Inflammatory macrophage treated with lipopolysaccharide for 4 hours (primary cell): ENCODE data around the gene BRD9.
A peak's percentile ranks its signal among the peaks of the same experiment; 100 is the strongest.
"Not testable (repeated sequence)": the region's sequence is repeated elsewhere in the genome, so short reads cannot be mapped to it uniquely, and the experiment has no call there.

Experiments
- DNase-seq: peaks from one replicate; pipeline ENCODE4 v3.0.0-alpha.2; 2020

Gene BRD9

DNA sequence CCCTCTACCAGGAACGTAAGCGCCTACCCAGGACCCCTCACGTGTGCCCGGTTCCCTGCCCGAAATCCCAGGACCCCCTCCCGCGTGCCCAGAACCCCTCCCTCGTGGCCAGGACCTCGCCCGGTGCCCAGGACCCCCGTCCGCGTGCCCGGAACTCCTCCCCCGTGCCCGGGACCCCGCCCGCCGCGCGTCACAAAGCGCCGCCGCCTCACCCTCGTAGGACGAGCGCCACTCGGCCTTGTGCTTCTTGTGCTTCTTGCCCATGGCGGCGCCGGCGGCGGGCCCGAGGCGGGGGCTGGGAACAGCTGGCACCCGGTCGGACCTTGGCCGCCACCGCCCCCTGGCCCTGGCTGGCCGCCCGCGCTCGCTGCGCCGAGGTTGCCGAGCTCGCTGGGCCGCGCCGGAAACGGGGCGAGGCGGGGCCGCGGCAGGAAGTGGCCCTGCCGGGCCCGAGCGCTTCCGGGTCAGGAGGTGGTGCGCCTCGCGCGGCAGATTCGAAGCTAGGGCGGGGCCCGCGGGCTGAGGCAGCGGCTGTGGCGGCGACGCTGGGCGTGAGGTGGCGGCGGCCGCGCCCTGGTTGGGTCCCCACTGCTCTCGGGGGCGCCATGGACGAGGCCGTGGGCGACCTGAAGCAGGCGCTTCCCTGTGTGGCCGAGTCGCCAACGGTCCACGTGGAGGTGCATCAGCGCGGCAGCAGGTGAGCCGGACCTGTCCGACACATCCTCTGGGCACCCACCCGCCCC, at the start of gene BRD9, which contains the start of gene TRIP13:
TSS of gene BRD9 (minus strand) at position 408 of the 743 bp plus-strand sequence. CDS start at position 264, 144 bp downstream.
TSS of gene TRIP13 (plus strand) at position 491 of the 743 bp plus-strand sequence. CDS start at position 606, 115 bp downstream.
- DNase-seq = peak; percentile 86

DNA sequence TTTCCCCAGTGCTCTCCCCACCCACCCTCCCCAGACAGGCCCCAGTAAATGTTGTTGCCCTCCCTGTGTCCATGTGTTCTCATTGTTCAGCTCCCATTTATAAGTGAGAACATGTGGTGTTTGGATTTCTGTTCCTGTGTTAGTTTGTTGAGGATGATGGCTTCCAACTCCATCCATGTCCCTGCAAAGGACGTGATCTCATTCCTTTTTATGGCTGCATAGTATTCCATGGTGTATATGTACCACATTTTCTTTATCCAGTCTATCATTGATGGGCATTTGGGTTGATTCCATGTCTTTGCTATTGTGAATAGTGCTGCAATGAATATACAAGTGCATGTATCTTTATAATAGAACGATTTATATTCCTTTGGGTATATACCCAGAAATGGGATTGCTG, 48.1 kb upstream of the BRD9 start:
- DNase-seq = not testable (repeated sequence)

DNA sequence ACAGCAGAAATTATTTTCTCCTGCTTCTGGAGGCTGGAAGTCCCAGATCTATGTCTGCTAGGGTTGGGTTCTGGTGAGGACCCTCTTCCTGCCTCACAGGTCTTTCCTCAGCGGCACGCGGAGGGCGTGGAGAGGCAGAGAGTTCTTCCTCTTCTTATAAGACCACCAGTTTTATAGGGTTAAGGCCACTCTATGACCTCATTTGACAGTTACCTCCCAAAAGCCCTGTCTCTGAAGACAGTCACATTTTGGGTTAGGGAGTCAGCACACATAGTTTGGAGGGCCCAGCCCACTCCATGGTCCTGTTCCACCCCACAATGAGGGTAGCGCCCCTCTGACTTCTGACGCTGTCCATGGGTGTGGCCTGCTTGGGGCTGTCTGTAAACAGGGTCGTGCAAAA, 46.8 kb upstream of the BRD9 start:
- DNase-seq = no peak

DNA sequence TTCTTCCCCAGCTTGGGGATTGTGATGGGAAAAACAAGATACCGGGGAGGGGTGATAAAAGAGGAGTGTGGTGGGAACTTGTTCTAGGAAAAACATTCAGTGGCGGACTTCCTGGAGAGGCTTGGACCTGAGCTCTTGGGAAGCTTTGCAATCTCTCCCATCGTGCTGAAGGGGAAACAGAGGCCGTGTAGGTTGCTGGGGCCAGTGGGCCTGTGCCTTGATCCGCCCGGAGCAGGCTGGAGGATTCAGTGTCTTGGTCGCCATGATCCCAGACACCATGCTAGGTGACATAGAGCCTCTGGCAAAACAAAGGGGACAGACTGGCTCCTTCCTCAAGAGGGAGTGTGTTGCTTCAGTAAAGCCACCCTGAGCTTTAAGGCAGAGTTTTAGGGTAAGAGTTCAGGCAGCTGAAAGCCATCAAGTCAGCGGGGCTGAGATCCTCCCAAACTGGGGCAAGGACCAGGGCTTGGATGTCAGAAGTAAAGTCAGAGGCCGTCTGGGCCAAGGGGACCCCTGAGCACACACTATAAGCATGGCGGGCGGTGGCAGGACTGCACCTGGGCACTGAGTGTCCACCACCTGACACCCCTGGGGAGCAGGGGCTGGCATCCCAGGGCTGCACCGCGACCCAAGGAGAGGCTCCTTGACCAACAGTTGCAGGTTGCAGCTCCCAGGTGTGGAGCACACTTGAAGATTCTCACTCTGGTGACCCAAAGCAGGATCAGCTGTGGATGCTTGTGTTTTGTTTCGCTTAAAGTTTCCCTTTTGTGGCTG, 44.7 kb upstream of the BRD9 start:
- no peak for DNase-seq

DNA sequence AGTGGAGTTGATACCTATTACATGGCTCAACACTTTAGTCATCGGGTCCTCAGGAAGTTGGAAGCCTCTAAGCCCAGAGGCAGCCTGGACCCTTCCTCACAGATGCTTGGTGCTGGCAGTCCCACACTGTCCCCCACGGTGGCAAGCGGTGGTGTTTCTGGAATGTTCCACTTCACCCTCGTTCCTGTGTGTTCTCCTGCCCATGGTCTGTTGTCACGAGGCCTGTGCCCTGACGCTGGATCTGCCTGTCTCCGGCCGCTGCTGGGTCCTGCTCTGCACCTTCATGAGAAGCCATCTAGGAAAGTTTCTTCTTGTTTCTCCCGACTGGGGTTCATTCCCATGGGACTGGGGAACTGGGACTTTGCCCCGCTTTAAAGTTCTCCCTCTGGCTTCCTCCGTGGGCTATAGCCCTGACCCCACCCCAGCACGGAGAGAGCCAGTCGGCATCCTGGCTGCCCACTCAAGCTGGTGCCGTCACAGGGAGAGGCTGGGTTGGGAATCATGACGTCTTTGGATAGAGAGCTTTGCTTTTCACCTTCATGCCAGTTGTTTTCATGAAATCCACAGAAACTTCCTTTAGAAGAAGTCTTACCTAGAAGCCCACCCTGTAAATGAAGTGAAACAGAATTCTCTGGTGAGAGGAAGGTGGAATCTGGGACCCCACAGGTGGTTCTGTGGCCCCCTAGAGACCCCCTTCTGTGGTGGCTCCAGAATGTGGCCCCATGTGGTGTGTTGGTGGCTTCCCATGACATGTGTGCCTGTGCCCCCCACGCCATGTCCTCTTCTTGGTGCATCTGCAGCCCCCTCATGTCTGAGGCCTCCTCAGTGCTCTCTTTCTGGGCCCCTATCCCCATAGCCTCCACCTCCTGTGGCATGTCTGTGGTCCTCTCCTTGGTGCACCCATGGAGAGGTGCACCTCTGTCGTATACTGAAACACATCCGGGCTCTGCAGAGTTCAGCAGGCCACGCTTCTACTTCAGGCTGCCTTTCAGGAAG, 43.8 kb upstream of the BRD9 start:
- no peak for DNase-seq

DNA sequence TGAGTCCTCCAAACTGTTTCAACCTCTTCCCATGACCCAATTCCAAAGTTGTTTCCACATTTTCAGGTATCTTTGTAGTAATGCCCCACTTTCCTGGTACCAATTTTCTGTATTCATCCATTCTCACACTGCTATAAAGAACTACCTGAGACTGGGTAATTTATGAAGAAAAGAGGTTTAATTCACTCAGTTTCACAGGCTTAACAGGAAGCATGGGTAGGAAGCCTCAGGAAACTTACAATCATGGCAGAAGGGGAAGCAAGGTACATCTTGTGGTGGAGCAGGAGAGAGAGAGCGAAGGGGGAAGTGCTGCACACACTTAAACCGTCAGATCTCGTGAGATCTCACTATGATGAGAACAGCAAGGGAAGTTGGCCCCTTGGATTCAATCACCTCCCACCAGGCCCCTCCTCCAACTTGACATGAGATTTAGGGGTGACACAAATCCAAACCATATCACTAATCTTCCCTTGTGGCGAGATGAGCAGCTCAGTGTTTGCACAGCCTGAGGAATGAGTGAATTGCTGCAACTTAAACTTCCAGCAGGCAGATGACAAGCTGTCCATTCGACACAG, 43.0 kb upstream of the BRD9 start:
- no peak for DNase-seq

DNA sequence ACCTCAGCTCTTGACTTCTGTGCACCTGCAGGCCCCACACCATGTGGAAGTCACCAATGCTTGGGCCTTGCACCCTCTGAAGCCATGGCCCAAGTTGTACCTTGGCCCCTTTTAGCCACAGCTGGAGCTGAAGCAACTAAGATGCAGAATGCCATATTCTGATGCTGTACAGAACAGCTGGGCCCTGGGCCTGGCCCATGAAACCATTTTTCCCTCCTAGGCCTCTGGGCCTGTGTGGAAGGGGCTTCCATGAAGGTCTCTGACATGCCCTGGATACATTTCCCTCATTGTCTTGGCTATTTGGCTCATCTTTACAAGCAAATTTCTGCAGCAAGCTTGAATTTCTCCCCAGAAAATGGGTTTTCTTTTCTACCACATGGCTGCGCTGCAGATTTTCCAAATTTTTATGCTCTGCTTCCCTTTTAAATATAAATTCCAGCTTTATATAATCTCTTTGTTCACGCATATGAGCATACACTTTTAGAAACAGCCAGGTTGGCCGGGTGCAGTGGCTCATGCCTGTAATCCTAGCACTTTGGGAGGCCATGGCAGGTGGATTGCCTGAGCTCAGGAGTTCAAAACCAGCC, 41.9 kb upstream of the BRD9 start:
- not testable (repeated sequence) for DNase-seq

DNA sequence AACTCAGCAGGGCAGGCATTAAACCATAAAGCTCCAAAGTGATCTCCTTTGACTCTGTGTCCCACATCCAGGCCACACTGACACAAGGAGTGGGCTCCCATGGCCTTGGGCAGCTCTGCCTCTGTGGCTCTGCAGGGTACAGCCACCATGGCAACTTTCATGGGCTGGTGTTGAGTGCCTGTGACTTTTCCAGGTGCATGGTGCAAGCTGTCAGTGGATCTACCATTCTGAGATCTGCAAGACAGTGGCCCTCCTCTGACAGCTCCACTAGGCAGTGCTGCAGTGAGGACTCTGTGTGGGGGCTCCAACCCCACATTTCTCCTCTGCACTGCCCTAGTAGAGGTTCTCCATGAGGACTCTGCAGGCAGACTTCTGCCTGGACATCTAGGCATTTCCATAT, 41.4 kb upstream of the BRD9 start:
- not testable (repeated sequence) for DNase-seq

DNA sequence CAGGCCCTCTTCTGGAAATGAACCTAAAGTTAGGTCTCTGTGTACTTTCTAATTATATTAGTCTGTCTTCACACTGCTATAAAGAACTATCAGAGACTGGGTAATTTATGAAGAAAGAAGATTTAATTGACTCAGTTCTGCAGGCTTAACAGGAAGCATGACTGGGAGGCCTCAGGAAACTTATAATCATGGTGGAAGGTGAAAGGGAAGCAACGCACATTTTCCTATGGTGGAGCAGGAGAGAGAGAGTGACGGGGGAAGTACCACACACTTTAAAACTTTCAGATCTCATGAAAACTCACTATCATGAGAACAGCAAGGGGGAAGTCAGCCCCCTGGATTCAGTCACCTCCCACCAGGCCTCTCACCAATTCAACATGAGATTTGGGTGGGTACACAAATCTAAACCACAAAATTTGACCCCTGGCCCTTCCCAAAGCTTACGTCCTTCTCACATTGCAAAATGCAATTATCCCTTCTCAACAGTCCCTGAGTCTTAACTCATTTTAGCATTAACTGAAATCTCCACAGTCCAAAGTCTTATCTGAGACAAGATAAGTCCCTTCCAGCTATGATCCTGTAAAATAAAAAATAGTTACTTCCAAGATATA, 40.8 kb upstream of the BRD9 start:
- no peak for DNase-seq

DNA sequence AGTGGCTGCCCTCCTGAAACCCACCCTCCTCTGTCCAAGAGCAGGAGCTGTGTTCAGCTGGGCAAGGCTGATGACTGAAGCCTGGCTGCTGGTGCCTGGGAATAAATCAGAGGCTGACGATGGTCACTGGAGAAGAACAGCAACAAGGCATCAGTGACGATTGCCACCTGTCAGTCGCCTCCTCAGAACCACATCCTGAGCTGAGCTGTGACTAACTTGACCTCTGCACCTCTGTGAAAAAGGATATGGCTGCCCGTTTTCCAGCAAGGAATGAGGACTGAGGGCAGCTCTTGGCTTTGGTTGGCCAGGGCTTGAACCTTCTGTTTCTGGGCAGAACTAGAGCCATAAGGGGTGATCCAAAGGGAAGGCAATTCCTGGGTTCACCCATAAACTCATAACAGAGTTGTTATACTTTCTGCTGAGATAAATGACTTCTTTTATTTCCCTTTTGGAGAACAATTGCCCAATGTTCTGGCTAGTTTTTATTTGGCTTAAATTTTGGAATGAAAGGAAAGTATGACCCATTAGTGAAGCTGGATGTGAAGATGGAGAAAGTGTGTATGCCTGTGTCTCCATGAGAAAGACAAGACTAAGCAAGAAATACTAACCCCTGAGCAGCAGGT, 40.1 kb upstream of the BRD9 start:
- DNase-seq = no peak

DNA sequence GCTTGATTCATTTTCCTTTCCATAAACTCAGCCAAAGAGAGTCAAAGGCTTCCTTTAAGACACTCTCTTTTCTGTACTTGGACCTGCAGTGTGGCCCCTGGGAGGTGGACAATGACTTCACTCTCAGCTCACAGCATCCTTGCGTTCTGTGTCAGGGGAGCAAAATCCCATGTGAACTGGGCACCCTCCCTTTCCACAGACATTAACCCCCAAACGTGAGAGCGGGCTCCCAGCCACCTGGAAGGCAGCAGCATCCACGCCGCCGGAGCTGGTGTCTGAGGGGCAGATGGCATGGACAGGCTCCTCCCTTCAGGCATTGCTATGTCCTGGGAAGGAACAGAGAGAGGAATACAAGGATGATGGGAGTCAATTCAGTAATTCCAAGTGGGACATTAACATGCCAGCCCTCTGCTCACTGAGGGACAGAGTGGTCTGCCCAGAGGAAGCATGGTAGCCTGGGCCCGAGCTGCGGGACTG, 39.6 kb upstream of the BRD9 start:
- DNase-seq = no peak

DNA sequence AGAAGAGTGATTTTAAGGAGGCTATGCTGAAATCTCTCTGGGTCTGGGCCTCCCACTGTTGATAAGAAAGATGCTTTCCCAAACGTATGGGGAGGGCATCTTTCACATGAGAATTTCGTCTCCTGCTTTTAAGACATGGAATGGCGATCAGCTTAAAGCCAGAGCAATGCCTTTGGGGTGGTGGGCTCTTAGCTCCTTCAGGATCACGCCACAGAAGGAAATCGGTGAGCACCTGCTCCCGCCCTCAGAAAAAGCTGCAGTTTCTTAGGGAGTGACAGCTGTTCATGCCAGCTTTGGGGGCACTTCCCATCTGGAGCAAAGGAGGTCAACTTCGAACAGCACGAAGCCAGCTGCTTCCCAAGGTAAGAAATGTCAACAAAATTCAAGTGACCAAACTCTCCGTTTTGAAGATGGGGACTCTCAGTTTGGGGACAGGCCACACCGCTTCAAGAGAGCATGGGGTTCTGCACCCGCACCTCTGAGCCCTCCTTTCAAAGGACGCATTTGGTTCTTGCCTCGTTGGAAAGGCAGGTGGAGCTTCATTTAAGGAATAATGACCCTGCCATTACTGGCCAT, 39.1 kb upstream of the BRD9 start:
- DNase-seq = no peak

DNA sequence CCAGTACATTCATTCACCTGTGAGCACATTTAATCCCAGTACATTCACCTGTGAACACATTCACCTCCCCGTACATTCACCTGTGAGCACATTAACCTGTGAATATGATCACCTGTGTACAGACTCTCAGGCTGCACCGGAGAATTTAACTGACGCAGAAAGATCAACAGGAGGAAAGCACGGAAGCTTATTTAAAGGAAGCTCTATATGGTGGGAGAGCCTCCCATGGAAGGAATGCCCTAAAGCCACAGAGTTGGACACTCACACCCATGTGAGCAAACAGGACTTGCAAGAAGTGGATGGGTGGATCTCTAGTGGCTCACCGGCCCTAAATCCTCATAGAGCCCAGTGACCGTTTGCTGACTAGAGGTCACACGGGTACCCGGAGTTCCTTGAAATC, 38.3 kb upstream of the BRD9 start:
- DNase-seq = no peak

DNA sequence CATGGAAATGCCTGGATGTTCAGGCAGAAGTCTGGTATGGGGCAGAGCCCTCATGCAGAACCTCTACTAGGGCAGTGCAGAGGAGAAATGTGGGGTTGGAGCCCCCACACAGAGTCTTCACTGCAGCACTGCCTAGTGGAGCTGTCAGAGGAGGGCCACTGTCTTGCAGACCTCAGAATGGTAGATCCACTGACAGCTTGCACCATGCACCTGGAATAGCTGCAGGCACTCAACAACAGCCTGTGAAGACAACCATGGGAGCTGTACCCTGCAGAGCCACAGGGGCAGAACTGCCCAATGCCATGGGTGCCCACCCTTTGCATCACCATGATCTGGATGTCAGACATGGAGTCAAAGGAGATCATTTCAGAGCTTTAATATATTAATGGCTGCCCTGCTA, 37.0 kb upstream of the BRD9 start:
- DNase-seq = no peak

DNA sequence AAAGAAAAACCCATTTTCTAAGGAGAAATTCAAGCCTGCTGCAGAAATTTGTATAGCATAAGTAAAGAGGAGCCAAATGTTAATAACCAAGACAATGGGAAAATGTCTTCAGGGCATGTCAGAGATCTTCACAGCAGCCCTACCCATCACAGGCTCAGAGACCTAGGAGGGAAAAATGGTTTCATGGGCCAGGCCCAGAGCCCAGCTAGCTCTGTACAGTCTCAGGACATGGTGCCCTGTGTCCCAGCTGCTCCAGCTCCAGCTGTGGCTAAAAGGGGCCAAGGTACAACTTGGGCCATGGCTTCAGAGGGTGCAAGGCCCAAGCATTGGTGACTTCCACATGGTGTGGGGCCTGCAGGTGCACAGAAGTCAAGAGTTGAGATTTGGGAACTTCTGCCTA, 36.6 kb upstream of the BRD9 start:
- not testable (repeated sequence) for DNase-seq

DNA sequence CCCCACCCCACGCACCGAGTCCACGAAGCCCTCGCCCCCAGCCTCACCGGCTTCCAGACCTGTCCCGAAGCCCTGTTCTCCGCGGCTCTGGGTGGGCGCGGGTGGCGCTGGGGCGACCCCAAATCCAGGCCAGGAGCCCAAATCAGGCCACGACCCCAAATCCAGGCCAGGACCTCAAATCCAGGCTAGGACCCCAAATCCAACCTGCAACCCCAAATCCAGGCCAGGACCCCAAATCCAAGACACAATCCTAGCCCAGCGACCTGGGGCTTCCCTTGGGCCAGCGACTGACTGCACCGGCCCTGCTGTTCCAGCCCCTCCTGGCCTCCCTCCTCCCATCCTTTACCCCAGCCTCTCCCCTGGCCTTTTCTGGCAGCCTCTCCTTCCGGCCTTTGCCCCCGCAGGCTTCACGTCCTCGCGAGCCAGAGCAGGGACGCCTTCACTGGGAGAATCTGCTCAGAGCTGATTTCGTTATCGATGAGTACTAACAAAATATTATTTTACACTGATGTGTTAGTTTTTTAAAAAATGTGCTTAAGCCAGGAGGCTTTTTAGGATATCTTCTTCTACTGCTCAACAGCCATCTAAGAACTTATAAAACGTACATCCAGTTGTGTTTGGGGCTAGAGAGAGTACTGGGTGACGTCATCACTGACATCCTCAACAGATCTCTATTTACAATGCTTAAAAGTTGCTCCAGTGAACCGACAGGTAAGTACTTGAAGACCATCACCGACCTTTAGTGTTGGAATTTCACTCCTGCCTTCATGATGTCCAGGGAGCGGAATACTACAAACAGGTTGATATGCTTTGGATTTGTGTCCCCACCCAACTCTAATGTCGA, 34.8 kb upstream of the BRD9 start:
- DNase-seq = no peak

DNA sequence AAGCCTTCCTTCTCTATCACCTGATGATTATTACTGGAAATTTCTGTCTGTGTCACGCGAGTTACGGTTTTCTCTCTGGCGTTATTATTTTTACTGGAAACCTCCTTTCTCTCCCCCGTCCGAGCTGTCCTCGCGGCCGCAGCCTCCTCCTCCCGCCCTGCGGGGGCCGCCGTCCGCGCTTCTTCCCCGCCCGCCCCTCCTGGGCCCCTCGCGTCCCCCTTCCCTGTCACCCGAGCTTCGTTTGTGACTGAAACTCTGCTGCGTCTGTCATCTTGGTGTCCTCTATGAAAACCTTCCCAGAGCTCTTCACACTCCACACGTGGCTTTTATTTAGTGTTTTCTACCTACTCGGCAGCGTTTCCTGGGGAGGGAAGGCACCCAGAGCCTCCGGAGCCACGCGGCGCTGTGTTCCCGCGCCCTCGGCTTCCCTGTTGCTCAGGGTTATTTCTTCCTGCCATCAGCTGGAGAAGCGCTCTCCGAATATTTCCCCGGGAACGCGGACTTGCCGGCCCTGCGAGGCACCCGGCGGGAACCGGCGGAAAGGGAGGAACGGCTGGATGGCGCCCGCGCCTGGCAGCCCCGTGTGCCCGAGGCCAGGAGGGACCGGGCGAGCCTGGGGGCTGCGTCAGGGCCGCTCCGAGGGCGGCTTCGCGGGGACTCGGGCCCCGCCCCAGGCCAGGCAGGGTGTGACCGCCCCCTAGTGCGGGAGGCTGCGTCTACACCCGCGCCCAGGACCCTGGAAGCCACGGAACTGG, 34.0 kb upstream of the BRD9 start:
- no peak for DNase-seq

DNA sequence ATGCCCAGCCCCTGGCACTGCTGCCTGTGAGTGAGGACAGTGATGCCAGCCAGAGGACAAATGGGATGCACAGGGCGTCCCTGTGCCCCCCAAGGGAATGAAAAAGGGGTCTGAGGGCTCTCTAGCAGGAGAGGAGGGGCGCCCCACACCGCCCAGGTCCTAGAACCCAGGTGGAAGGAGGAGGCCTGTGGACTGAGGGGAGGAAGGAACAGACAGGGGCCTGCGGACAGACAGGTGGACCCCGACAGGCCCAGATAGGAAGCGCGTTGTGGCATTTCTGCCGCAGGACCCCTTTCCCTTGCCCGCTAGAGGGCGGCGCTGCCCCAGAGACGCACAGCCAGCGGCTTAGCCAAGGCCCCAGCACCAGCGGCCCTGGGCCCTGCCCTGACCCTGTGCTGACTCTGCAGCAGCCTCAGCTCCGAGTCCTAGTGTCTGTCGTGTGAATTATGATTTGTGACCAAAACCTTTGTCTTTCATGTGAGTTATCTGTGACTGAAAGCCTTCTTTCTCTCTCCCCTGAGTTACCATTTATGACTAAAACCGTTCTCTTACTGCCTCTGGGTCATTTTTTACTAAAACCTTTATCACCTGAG, 30.8 kb upstream of the BRD9 start:
- DNase-seq = peak; percentile 65
